Mesendoderm (in vitro differentiated cells): ENCODE results near the gene IKZF4. TPM values are rescaled to one million over a fixed set of nuclear protein-coding genes. Genes with fewer than 3 reads are reported as not detected.

Experiments used
- DNase-seq: peaks from one replicate; pipeline ENCODE4 v3.0.0; 2013
- H2AK5ac ChIP-seq: 2 replicates; pipeline ENCODE4 v1.6.1; 2013; ENCODE audit warnings: low read length, inconsistent platforms
- H2BK120ac ChIP-seq: 2 replicates; pipeline ENCODE4 v1.6.1; 2013; ENCODE audit warnings: low read depth, mild to moderate bottlenecking, low read length, moderate library complexity, mixed read lengths
- H2BK15ac ChIP-seq: replicated peaks from 2 replicates; pipeline ENCODE4 v1.6.1; 2013; ENCODE audit warnings: low read depth, mild to moderate bottlenecking, moderate library complexity
- H2BK5ac ChIP-seq: 2 replicates; pipeline ENCODE4 v1.6.1; 2013; ENCODE audit warnings: low read length, inconsistent platforms
- H3K18ac ChIP-seq: 2 replicates; pipeline ENCODE4 v1.6.1; 2013; ENCODE audit warnings: mild to moderate bottlenecking, low read length, mixed read lengths
- H3K23ac ChIP-seq: one replicate; pipeline ENCODE4 v1.6.1; 2013; ENCODE audit warnings: low read length
- H3K27ac ChIP-seq: 2 replicates; pipeline ENCODE4 v1.5.1; 2013; ENCODE audit warnings: low read depth, mild to moderate bottlenecking, inconsistent platforms, low read length, moderate library complexity
- H3K27me3 ChIP-seq: 2 replicates; pipeline ENCODE4 v1.6.1; 2013; ENCODE audit warnings: low read length, control low read depth, mild to moderate bottlenecking, inconsistent platforms; ENCODE audit not compliant: insufficient read depth, poor library complexity
- H3K36me3 ChIP-seq: 2 replicates; pipeline ENCODE4 v1.6.1; 2013; ENCODE audit warnings: low read length, inconsistent platforms; ENCODE audit not compliant: control insufficient read depth, insufficient read depth
- H3K4ac ChIP-seq: one replicate; pipeline ENCODE4 v1.6.1; 2013; ENCODE audit warnings: low read depth, mild to moderate bottlenecking, low read length, moderate library complexity
- H3K4me1 ChIP-seq: 2 replicates; pipeline ENCODE4 v1.6.1; 2013; ENCODE audit warnings: low read depth, low read length, inconsistent platforms; ENCODE audit not compliant: control insufficient read depth
- H3K4me2 ChIP-seq: 2 replicates; pipeline ENCODE4 v1.6.1; 2013; ENCODE audit warnings: low read length
- H3K4me3 ChIP-seq: 2 replicates; pipeline ENCODE4 v1.5.1; 2013; ENCODE audit warnings: mild to moderate bottlenecking, low read length
- H3K56ac ChIP-seq: one replicate; pipeline ENCODE4 v1.6.1; 2013; ENCODE audit warnings: low read length
- H3K79me1 ChIP-seq: 2 replicates; pipeline ENCODE4 v1.6.1; 2013; ENCODE audit warnings: low read length, inconsistent platforms
- H3K79me2 ChIP-seq: 2 replicates; pipeline ENCODE4 v1.6.1; 2013; ENCODE audit warnings: mild to moderate bottlenecking, low read length; ENCODE audit not compliant: control insufficient read depth, insufficient read depth
- H3K9ac ChIP-seq: 2 replicates; pipeline ENCODE4 v1.6.1; 2013; ENCODE audit warnings: low read length, inconsistent platforms
- H4K5ac ChIP-seq: one replicate; pipeline ENCODE4 v1.6.1; 2013; ENCODE audit warnings: low read length
- H4K8ac ChIP-seq: one replicate; pipeline ENCODE4 v1.6.1; 2013; ENCODE audit warnings: low read depth, mild to moderate bottlenecking, control low read depth, low read length, moderate library complexity
- WGBS: extraction: QIAGEN DNeasy Blood & Tissue Kit; methylation state at CpG from one replicate; pipeline ENCODE4 v1.1.7; 2013; ENCODE audit warnings: low lambda C conversion rate, missing lambda C conversion rate; ENCODE audit not compliant: insufficient coverage; ENCODE audit errors: extremely low coverage; 5-methylcytosine and 5-hydroxymethylcytosine counted together
- polyA plus RNA-seq, 2 experiments: library from polyadenylated mRNA; stranded (reverse); fragments of 200-250 nt; gene quantifications; one replicate each; pipeline ENCODE4 v1.2.3, GENCODE V29; 2013

IKZF4 gene
- 6.9 TPM for polyA plus RNA-seq (2013, experiment 1 of 2)
- 7.4 TPM for polyA plus RNA-seq (2013, experiment 2 of 2)

GRCh38 chr12:56020423-56021184 is at the start of gene IKZF4:
Gene IKZF4, plus strand, starts transcription at chr12:56021043. Its CDS starts 451 bp downstream, at chr12:56021494.
- peak within 1 kb of the TSS; percentile 65 for H3K4me2 ChIP-seq
- no peak within 1 kb of the TSS for H2BK120ac ChIP-seq
- peaks cover 7% of the 10 kb centered on the region for H3K4me1 ChIP-seq
- H2AK5ac ChIP-seq = no peak within 1 kb of the TSS
- H3K4ac ChIP-seq = no peak within 1 kb of the TSS
- H4K5ac ChIP-seq = no peak within 1 kb of the TSS
- H3K23ac ChIP-seq = peak within 1 kb of the TSS; percentile 74
- DNase-seq = peak; percentile 89
- H3K56ac ChIP-seq = peak within 1 kb of the TSS; percentile 98
- no peak within 1 kb of the TSS for H4K8ac ChIP-seq
- no CpG with 5 or more reads among the region's 10 CpGs for WGBS
- no peaks in the 10 kb centered on the region for H3K36me3 ChIP-seq
- H3K27me3 ChIP-seq = no peaks in the 10 kb centered on the region
- H3K79me1 ChIP-seq = no peaks in the 10 kb centered on the region
- peak within 1 kb of the TSS; percentile 3 for H3K18ac ChIP-seq
- H3K27ac ChIP-seq = peak within 1 kb of the TSS; percentile 12
- H3K79me2 ChIP-seq = no peaks in the 10 kb centered on the region
- no peak within 1 kb of the TSS for H3K4me3 ChIP-seq
- peak within 1 kb of the TSS; percentile 51 for H2BK5ac ChIP-seq
- no peak within 1 kb of the TSS for H2BK15ac ChIP-seq
- H3K9ac ChIP-seq = peak within 1 kb of the TSS; percentile 81

GRCh38 chr12:55972042-55972441 is 48.8 kb upstream of the IKZF4 start:
- Histone ChIP-seq H3K56ac (no peak overlapping the region), H2AK5ac (no peak overlapping the region), H3K4me1 (peaks cover 12% of the 10 kb centered on the region), H3K4me3 (no peak overlapping the region), H4K5ac (no peak overlapping the region), H3K4me2 (no peak overlapping the region), H3K79me2 (peaks cover 34% of the 10 kb centered on the region), H2BK5ac (no peak overlapping the region), H2BK15ac (no peak overlapping the region), H3K23ac (no peak overlapping the region), H3K36me3 (peaks cover 6% of the 10 kb centered on the region), H3K9ac (peak overlapping the region; percentile 9), H3K18ac (no peak overlapping the region), H4K8ac (no peak overlapping the region), H2BK120ac (no peak overlapping the region), H3K79me1 (peaks cover 12% of the 10 kb centered on the region), H3K27me3 (no peaks in the 10 kb centered on the region), H3K4ac (no peak overlapping the region), H3K27ac (no peak overlapping the region)
- peak; percentile 90 for DNase-seq
- no CpG with 5 or more reads among the region's 3 CpGs for WGBS

GRCh38 chr12:55972456-55972855 is 48.4 kb upstream of the IKZF4 start:
- no CpG with 5 or more reads among the region's 1 CpG for WGBS
- Histone ChIP-seq H4K5ac (no peak overlapping the region), H2BK15ac (no peak overlapping the region), H3K79me1 (peaks cover 12% of the 10 kb centered on the region), H3K18ac (no peak overlapping the region), H3K4ac (no peak overlapping the region), H3K27me3 (no peaks in the 10 kb centered on the region), H3K4me1 (peaks cover 12% of the 10 kb centered on the region), H2AK5ac (no peak overlapping the region), H4K8ac (no peak overlapping the region), H3K23ac (no peak overlapping the region), H3K27ac (no peak overlapping the region), H3K56ac (peak overlapping the region; percentile 92), H3K4me2 (no peak overlapping the region), H2BK5ac (no peak overlapping the region), H3K9ac (peak overlapping the region; percentile 75), H3K79me2 (peaks cover 31% of the 10 kb centered on the region), H3K36me3 (peaks cover 6% of the 10 kb centered on the region), H3K4me3 (no peak overlapping the region), H2BK120ac (no peak overlapping the region)
- no peak for DNase-seq

GRCh38 chr12:55972911-55973598 is 47.8 kb upstream of the IKZF4 start:
- WGBS = 100% methylated on average over 1 of the region's 18 CpGs
- Histone ChIP-seq H3K4ac (no peak overlapping the region), H3K27ac (no peak overlapping the region), H2AK5ac (peak overlapping the region; percentile 91), H4K5ac (no peak overlapping the region), H3K18ac (no peak overlapping the region), H3K79me1 (peaks cover 10% of the 10 kb centered on the region), H3K79me2 (peaks cover 30% of the 10 kb centered on the region), H3K9ac (peak overlapping the region; percentile 75), H2BK15ac (no peak overlapping the region), H2BK120ac (no peak overlapping the region), H2BK5ac (peak overlapping the region; percentile 44), H3K56ac (peak overlapping the region; percentile 92), H3K36me3 (peaks cover 5% of the 10 kb centered on the region), H3K4me3 (peak overlapping the region; percentile 18), H4K8ac (no peak overlapping the region), H3K4me1 (peaks cover 8% of the 10 kb centered on the region), H3K4me2 (peak overlapping the region; percentile 59), H3K27me3 (no peaks in the 10 kb centered on the region), H3K23ac (no peak overlapping the region)
- no peak for DNase-seq

GRCh38 chr12:55973599-55974307 is 47.1 kb upstream of the IKZF4 start, which contains the start of gene RAB5B:
Gene RAB5B, plus strand, starts transcription at chr12:55974078. Its CDS starts 12,883 bp downstream, at chr12:55986961.
- Histone ChIP-seq H3K4me2 (peak within 1 kb of the TSS; percentile 59), H3K4ac (peak within 1 kb of the TSS; percentile 66), H3K4me1 (peaks cover 5% of the 10 kb centered on the region), H3K79me1 (peaks cover 9% of the 10 kb centered on the region), H2AK5ac (peak within 1 kb of the TSS; percentile 91), H3K18ac (peak within 1 kb of the TSS; percentile 92), H3K36me3 (peaks cover 4% of the 10 kb centered on the region), H2BK5ac (peak within 1 kb of the TSS; percentile 86), H3K4me3 (peak within 1 kb of the TSS; percentile 86), H4K5ac (no peak within 1 kb of the TSS), H3K79me2 (peaks cover 27% of the 10 kb centered on the region), H3K9ac (peak within 1 kb of the TSS; percentile 99), H2BK120ac (peak within 1 kb of the TSS; percentile 92), H3K56ac (peak within 1 kb of the TSS; percentile 95), H3K27ac (peak within 1 kb of the TSS; percentile 93), H3K23ac (peak within 1 kb of the TSS; percentile 92), H4K8ac (no peak within 1 kb of the TSS), H2BK15ac (no peak within 1 kb of the TSS), H3K27me3 (no peaks in the 10 kb centered on the region)
- no CpG with 5 or more reads among the region's 39 CpGs for WGBS
- DNase-seq = peak; percentile 100
